PC-3 (cell line): ENCODE results near the gene ZNF567. TPM values are rescaled to one million over a fixed set of nuclear protein-coding genes. Genes with fewer than 3 reads are reported as not detected.

Experiments used
- ATAC-seq: fragments of 200-7000 bp; cut with Tn5 transposase; 2 replicates; pipeline ENCODE4 v1.9.1; 2020; ENCODE audit warnings: mild to moderate bottlenecking, moderate library complexity
- Bru-seq: library from RNA; stranded (reverse); fragments of 400-500 nt; gene quantifications from one replicate; lab custom pipeline; 2021; lab: Mats Ljungman, UMichigan
- BruChase-seq, 2 experiments: library from RNA; stranded (reverse); fragments of 400-500 nt; gene quantifications; one replicate each; lab custom pipeline; 2021; lab: Mats Ljungman, UMichigan
- BruUV-seq: library from RNA; stranded (reverse); fragments of 400-500 nt; replicated peaks from 2 replicates; lab custom pipeline; 2021; lab: Mats Ljungman, UMichigan
- CTCF ChIA-PET: fragments of 300-600 bp; sonication (Branson Sonifier 250); formaldehyde crosslinking; loops from one replicate; lab custom pipeline; 2022; ENCODE audit warnings: antibody characterized with exemption; lab: Charles Lee
- POLR2A ChIA-PET: fragments of 300-600 bp; sonication (Branson Sonifier 250); formaldehyde crosslinking; loops from one replicate; lab custom pipeline; 2022; ENCODE audit warnings: antibody characterized with exemption; ENCODE audit not compliant: unreplicated experiment; lab: Charles Lee
- DNase-seq: peaks from one replicate; pipeline ENCODE4 v3.0.0-alpha.2; 2015
- H2AFZ ChIP-seq: fragments of 300-600 bp; sonication (generic); 2 replicates; pipeline ENCODE4 v1.6.0; 2016; ENCODE audit warnings: antibody characterized with exemption, low read length
- H3F3A ChIP-seq: fragments of 300-600 bp; sonication (generic); one replicate; pipeline ENCODE4 v1.6.0; 2017; ENCODE audit warnings: antibody characterized with exemption, low read length, control low read depth, mild to moderate bottlenecking; ENCODE audit not compliant: unreplicated experiment
- H3K27ac ChIP-seq: fragments of 300-600 bp; sonication (generic); 2 replicates; pipeline ENCODE4 v1.5.1; 2016; ENCODE audit warnings: mild to moderate bottlenecking, low read length
- H3K27me3 ChIP-seq: fragments of 300-600 bp; sonication (generic); 2 replicates; pipeline ENCODE4 v1.6.1; 2016; ENCODE audit warnings: low read length, mixed read lengths
- H3K36me3 ChIP-seq: fragments of 300-600 bp; sonication (generic); 2 replicates; pipeline ENCODE4 v1.6.1; 2016; ENCODE audit warnings: low read depth, mixed run types, low read length, mixed read lengths
- H3K4me1 ChIP-seq: fragments of 300-600 bp; sonication (generic); 2 replicates; pipeline ENCODE4 v1.5.1; 2016; ENCODE audit warnings: low read length; ENCODE audit not compliant: insufficient read depth
- H3K4me2 ChIP-seq: fragments of 300-600 bp; sonication (generic); 2 replicates; pipeline ENCODE4 v1.6.0; 2016; ENCODE audit warnings: low read length
- H3K4me3 ChIP-seq: fragments of 300-600 bp; sonication (generic); 2 replicates; pipeline ENCODE4 v1.5.1; 2016; ENCODE audit warnings: mild to moderate bottlenecking, low read length, mixed read lengths
- H3K79me2 ChIP-seq: fragments of 300-600 bp; sonication (generic); 2 replicates; pipeline ENCODE4 v1.6.1; 2017; ENCODE audit warnings: low read length, mixed read lengths
- H3K9ac ChIP-seq: fragments of 300-600 bp; sonication (generic); 2 replicates; pipeline ENCODE4 v1.6.0; 2016; ENCODE audit warnings: mild to moderate bottlenecking, low read length
- H3K9me2 ChIP-seq: fragments of 300-600 bp; sonication (generic); replicated peaks from 2 replicates; pipeline ENCODE4 v1.6.1; 2016; ENCODE audit warnings: mixed run types, low read length, mixed read lengths
- H3K9me3 ChIP-seq: fragments of 300-600 bp; sonication (generic); 2 replicates; pipeline ENCODE4 v1.6.1; 2016; ENCODE audit warnings: low read length, mixed read lengths
- H4K20me1 ChIP-seq: fragments of 300-600 bp; sonication (generic); 2 replicates; pipeline ENCODE4 v1.6.1; 2016; ENCODE audit warnings: low read length, mixed read lengths
- CTCF ChIP-seq: fragments of 300-600 bp; sonication (generic); conservative IDR thresholded peaks from 2 replicates; pipeline ENCODE4 v1.5.1; 2017; ENCODE audit warnings: antibody characterized with exemption, low read depth, mild to moderate bottlenecking, low read length
- EZH2 ChIP-seq: fragments of 300-600 bp; sonication (generic); IDR thresholded peaks from one replicate; pipeline ENCODE4 v1.6.1; 2017; ENCODE audit warnings: antibody characterized with exemption, mild to moderate bottlenecking, low read length; ENCODE audit not compliant: unreplicated experiment
- EZH2phosphoT487 ChIP-seq: fragments of 300-600 bp; sonication (generic); IDR thresholded peaks from 2 replicates; pipeline ENCODE4 v1.6.1; 2018; ENCODE audit warnings: mild to moderate bottlenecking, antibody characterized with exemption, low read length, borderline replicate concordance
- intact Hi-C: fragments of 100-400 bp; cut with micrococcal nuclease; formaldehyde crosslinking; loops from 2 replicates; pipeline ENCODE4 v1.9.0; 2023
- long read RNA-seq: library from polyadenylated mRNA; unstranded; transcript quantifications from one replicate; pipeline ENCODE4 v2.0.0, GENCODE V29; 2021; ENCODE audit not compliant: unreplicated experiment
- total RNA-seq: library from RNA; depleted of rRNA; stranded (reverse); fragments of >200 nt; gene quantifications from 2 replicates; pipeline ENCODE4 v1.2.3, GENCODE V29; 2014; rRNA removed

Gene ZNF567
- total RNA-seq (3.5 and 6.5 TPM in 2 replicates), Bru-seq, nascent RNA (percentile 61 among the genes with signal in this experiment), BruChase-seq, experiment 1, labeled RNA remaining after a 6-hour chase (percentile 53 among the genes with signal in this experiment), BruChase-seq, experiment 2, labeled RNA remaining after a 2-hour chase (percentile 66 among the genes with signal in this experiment)
- long read RNA-seq, partial matches to known transcripts: 6 of 27 reads
- long read RNA-seq, other reads (novel, unspliced or antisense): 18 of 27 reads

GRCh38 chr19:36687214-36688056, at the start of gene ZNF567:
TSS of gene ZNF567 (plus strand) at chr19:36687612. CDS start at chr19:36694868, 7,256 bp downstream.
- ATAC-seq: peak; percentile 91
- Histone ChIP-seq H3K9ac (peak within 1 kb of the TSS; percentile 91), H3K9me2 (no peaks in the 10 kb centered on the region), H3K79me2 (peaks cover 18% of the 10 kb centered on the region), H3K9me3 (peaks cover 8% of the 10 kb centered on the region), H3K4me1 (0 out of 2 replicates have a peak, but pooled peaks cover 3% of the 10 kb centered on the region), H3K4me3 (peak within 1 kb of the TSS; percentile 89), H2AFZ (peak within 1 kb of the TSS; percentile 97), H3K36me3 (peaks cover 46% of the 10 kb centered on the region), H3F3A (no peaks in the 10 kb centered on the region), H4K20me1 (no peaks in the 10 kb centered on the region), H3K4me2 (peak within 1 kb of the TSS; percentile 93), H3K27me3 (no peaks in the 10 kb centered on the region), H3K27ac (peak within 1 kb of the TSS; percentile 32)
- DNase-seq: peak; percentile 94
- TSS peak; percentile 60 for BruUV-seq
- TF ChIP-seq EZH2: no peak
- TF ChIP-seq EZH2phosphoT487: no peak
- TF ChIP-seq CTCF: no peak
- ChIA-PET CTCF (no interaction called here), POLR2A (interaction anchor here (1.0 kb wide), 1 partner anchor 159 kb away, joined by 7 read pairs; the partner anchor contains the start of gene ZNF260)
- intact Hi-C loops: loop anchor here (10.0 kb wide), 1 partner anchor 473 kb away; the partner anchor contains the start of genes ZNF146 and ZNF565

GRCh38 chr19:36638862-36639510, 48.4 kb upstream of the ZNF567 start:
- Histone ChIP-seq H3K36me3 (peaks cover 50% of the 10 kb centered on the region), H3K4me1 (no peaks in the 10 kb centered on the region), H2AFZ (no peak overlapping the region), H3K9ac (no peak overlapping the region), H3K79me2 (no peaks in the 10 kb centered on the region), H4K20me1 (no peaks in the 10 kb centered on the region), H3K4me3 (no peak overlapping the region; the same call in 1 of the 2 replicates), H3K9me2 (no peaks in the 10 kb centered on the region), H3K27me3 (no peaks in the 10 kb centered on the region), H3K9me3 (peaks cover 39% of the 10 kb centered on the region), H3K4me2 (no peak overlapping the region), H3K27ac (no peak overlapping the region), H3F3A (no peaks in the 10 kb centered on the region)
- CTCF ChIA-PET: no interaction called here
- ATAC-seq (no peak), DNase-seq (no peak)
- no TSS peak for BruUV-seq
- POLR2A ChIA-PET: no interaction called here
- TF ChIP-seq EZH2phosphoT487 (no peak), CTCF (no peak), EZH2 (no peak)
- intact Hi-C loops: no loop called here
